Measurements from ENCODE around the gene EGLN1. TPM values are rescaled to one million over a fixed set of nuclear protein-coding genes. Genes with fewer than 3 reads are reported as not detected.

The EGLN1 gene
- total RNA-seq, 4 donors from 2014 or later = 42.5 to 67.5 (median 56.7) TPM

GRCh38 chr1:231381729-231382128 lies 40.4 kb downstream of the EGLN1 start:
- no peak for TF ChIP-seq CTCF (IDR thresholded peaks at IDR 0.05)
- TF ChIP-seq POLR2AphosphoS5 (IDR thresholded peaks at IDR 0.05) = no peak
- TF ChIP-seq EP300 (IDR thresholded peaks at IDR 0.05) = no peak
- no peak for TF ChIP-seq POLR2A (IDR thresholded peaks at IDR 0.05)
- no peak overlapping the region for H3K4me3 ChIP-seq
- ATAC-seq = no peak
- H3K9me3 ChIP-seq = no peaks in the 10 kb centered on the region
- no peak overlapping the region for H3K27ac ChIP-seq
- 43 to 74% methylated on average over 1 to 2 of the region's 2 CpGs for WGBS, 2 donors (ENCODE audit: low coverage in 1 of 2)
- H3K36me3 ChIP-seq = no peaks in the 10 kb centered on the region
- peaks cover 9 to 84% (median 10%) of the 10 kb centered on the region in 3 donors for H3K4me1 ChIP-seq
- H3K27me3 ChIP-seq = no peaks in the 10 kb centered on the region

- no peaks in the 10 kb centered on the region for H3K27me3 ChIP-seq
- H3K4me3 ChIP-seq = no peak overlapping the region
- H3K9me3 ChIP-seq = no peaks in the 10 kb centered on the region
- ATAC-seq = no peak
- WGBS, 2 donors (ENCODE audit: low coverage in 1 of 2) = 62 to 67% methylated on average over 4 to 5 of the region's 5 CpGs
- no peaks in the 10 kb centered on the region for H3K36me3 ChIP-seq
- TF ChIP-seq EP300 (IDR thresholded peaks at IDR 0.05) = no peak
- H3K27ac ChIP-seq = no peak overlapping the region
- H3K4me1 ChIP-seq = peaks cover 2 to 56% (median 7%) of the 10 kb centered on the region in 3 donors
These were observed 45.1 kb downstream of the EGLN1 start for GRCh38 chr1:231376875-231377549.

- no peak overlapping the region for H3K4me3 ChIP-seq
- WGBS, 2 donors (ENCODE audit: low coverage in 1 of 2) = 49 to 53% methylated on average over 4 of the region's 4 CpGs
These were observed 46.0 kb downstream of the EGLN1 start for GRCh38 chr1:231376101-231376500.

GRCh38 chr1:231374394-231374793 lies 47.7 kb downstream of the EGLN1 start:
- Histone ChIP-seq H3K4me1 (peaks cover 2 to 39% (median 7%) of the 10 kb centered on the region in 3 donors), H3K9me3 (no peaks in the 10 kb centered on the region), H3K27ac (no peak overlapping the region), H3K27me3 (no peaks in the 10 kb centered on the region), H3K4me3 (no peak overlapping the region), H3K36me3 (peaks cover 0 to 10% of the 10 kb centered on the region in 2 donors)
- TF ChIP-seq POLR2A (IDR thresholded peaks at IDR 0.05) = no peak
- no peak for TF ChIP-seq POLR2AphosphoS5 (IDR thresholded peaks at IDR 0.05)
- TF ChIP-seq EP300 (IDR thresholded peaks at IDR 0.05) = no peak
- TF ChIP-seq CTCF (IDR thresholded peaks at IDR 0.05) = no peak
- 93 to 100% methylated on average over 1 to 4 of the region's 4 CpGs for WGBS, 2 donors (ENCODE audit: low coverage in 1 of 2)
- no peak for ATAC-seq

More at GRCh38 chr1:231376101-231376500, 46.0 kb downstream of the EGLN1 start:
- H3K27ac ChIP-seq = no peak overlapping the region
- no peaks in the 10 kb centered on the region for H3K9me3 ChIP-seq
- H3K4me1 ChIP-seq = peaks cover 2 to 47% (median 7%) of the 10 kb centered on the region in 3 donors
- TF ChIP-seq EP300 (IDR thresholded peaks at IDR 0.05) (no peak), POLR2A (IDR thresholded peaks at IDR 0.05) (no peak), CTCF (IDR thresholded peaks at IDR 0.05) (no peak), POLR2AphosphoS5 (IDR thresholded peaks at IDR 0.05) (no peak)
- no peaks in the 10 kb centered on the region for H3K36me3 ChIP-seq
- no peak for ATAC-seq
- H3K27me3 ChIP-seq = no peaks in the 10 kb centered on the region

- no peak overlapping the region for H3K4me3 ChIP-seq
- no peaks in the 10 kb centered on the region for H3K9me3 ChIP-seq
- no peak for ATAC-seq
- TF ChIP-seq POLR2A (IDR thresholded peaks at IDR 0.05) = no peak
- no peak for TF ChIP-seq CTCF (IDR thresholded peaks at IDR 0.05)
- no peak for TF ChIP-seq EP300 (IDR thresholded peaks at IDR 0.05)
- no peak for TF ChIP-seq POLR2AphosphoS5 (IDR thresholded peaks at IDR 0.05)
- no peaks in the 10 kb centered on the region for H3K27me3 ChIP-seq
- H3K4me1 ChIP-seq = peaks cover under 1 to 21% (median 2%) of the 10 kb centered on the region in 3 donors
- H3K27ac ChIP-seq = no peak overlapping the region
- H3K36me3 ChIP-seq = peaks cover 0 to 29% of the 10 kb centered on the region in 2 donors
These were observed 49.6 kb downstream of the EGLN1 start for GRCh38 chr1:231372501-231372900.

All from gastroesophageal sphincter (tissue), 4 donors.